Activated naive CD8-positive, alpha-beta T cell (primary cell): Measurements from ENCODE around the gene UBR2.
"Not testable (repeated sequence)": the region's sequence is repeated elsewhere in the genome, so short reads cannot be mapped to it uniquely, and the experiment has no call there.

Experiments used
- H3K27ac Mint-ChIP-seq: one replicate; pipeline ENCODE4 v1.8.0; 2021; ENCODE audit warnings: mixed read lengths
- H3K27me3 Mint-ChIP-seq: one replicate; pipeline ENCODE4 v1.8.0; 2021; ENCODE audit warnings: mixed read lengths
- H3K36me3 Mint-ChIP-seq: one replicate; pipeline ENCODE4 v1.8.0; 2021; ENCODE audit warnings: mixed read lengths
- H3K4me1 Mint-ChIP-seq: one replicate; pipeline ENCODE4 v1.8.0; 2021; ENCODE audit warnings: low read depth, mixed read lengths
- H3K4me3 Mint-ChIP-seq: one replicate; pipeline ENCODE4 v1.8.0; 2021; ENCODE audit warnings: mild to moderate bottlenecking, mixed read lengths
- H3K9me3 Mint-ChIP-seq: one replicate; pipeline ENCODE4 v1.8.0; 2021; ENCODE audit warnings: low read depth, mixed read lengths

UBR2 gene

GRCh38 chr6:42733867-42734481 is 170.1 kb downstream of the UBR2 start:
- H3K27ac Mint-ChIP-seq, H3K4me3 Mint-ChIP-seq, H3K36me3 Mint-ChIP-seq, H3K4me1 Mint-ChIP-seq, H3K9me3 Mint-ChIP-seq, H3K27me3 Mint-ChIP-seq: not testable (repeated sequence)

GRCh38 chr6:42735976-42736375 is 172.1 kb downstream of the UBR2 start:
- Mint-ChIP-seq H3K4me3 (no peak overlapping the region), H3K9me3 (no peaks in the 10 kb centered on the region), H3K4me1 (no peaks in the 10 kb centered on the region), H3K27me3 (no peaks in the 10 kb centered on the region), H3K36me3 (no peaks in the 10 kb centered on the region), H3K27ac (no peak overlapping the region)

GRCh38 chr6:42740725-42741124 is 176.9 kb downstream of the UBR2 start:
- Mint-ChIP-seq H3K9me3 (peaks cover 7% of the 10 kb centered on the region), H3K4me1 (peaks cover 12% of the 10 kb centered on the region), H3K36me3 (peaks cover 2% of the 10 kb centered on the region), H3K27me3 (no peaks in the 10 kb centered on the region), H3K4me3 (no peak overlapping the region), H3K27ac (no peak overlapping the region)

GRCh38 chr6:42742116-42742894 is 178.5 kb downstream of the UBR2 start:
- Mint-ChIP-seq H3K9me3 (peaks cover 7% of the 10 kb centered on the region), H3K27ac (no peak overlapping the region), H3K36me3 (peaks cover 4% of the 10 kb centered on the region), H3K4me1 (peaks cover 15% of the 10 kb centered on the region), H3K4me3 (peak overlapping the region; percentile 59), H3K27me3 (no peaks in the 10 kb centered on the region)
